Panc1 (cell line): ENCODE results near the gene SGSH. TPM values are rescaled to one million over a fixed set of nuclear protein-coding genes. Genes with fewer than 3 reads are reported as not detected.

Source experiments
- ATAC-seq: fragments of 200-7000 bp; cut with Tn5 transposase; 2 replicates; pipeline ENCODE4 v1.9.1; 2020; ENCODE audit warnings: mild to moderate bottlenecking, moderate library complexity
- BruUV-seq: library from RNA; stranded (reverse); fragments of 400-500 nt; replicated peaks from 2 replicates; lab custom pipeline; 2021; lab: Mats Ljungman, UMichigan
- CTCF ChIA-PET: fragments of 300-600 bp; sonication (Branson Sonifier 250); formaldehyde crosslinking; loops from one replicate; lab custom pipeline; 2022; ENCODE audit warnings: antibody characterized with exemption; lab: Charles Lee
- POLR2A ChIA-PET: fragments of 300-600 bp; sonication (Branson Sonifier 250); formaldehyde crosslinking; loops from one replicate; lab custom pipeline; 2022; ENCODE audit warnings: antibody characterized with exemption; lab: Charles Lee
- DNase-seq: peaks from one replicate; pipeline ENCODE4 v3.0.0-alpha.2; 2010; ENCODE audit warnings: low read depth, low spot score
- H3K27ac ChIP-seq: 2 replicates; pipeline ENCODE4 v1.5.1; 2011; ENCODE audit warnings: mild to moderate bottlenecking, low read length, inconsistent platforms
- H3K27me3 ChIP-seq: fragments of 200-500 bp; sonication (Bioruptor generic); 2 replicates; pipeline ENCODE4 v1.6.0; 2014; ENCODE audit warnings: low read length, inconsistent platforms; ENCODE audit not compliant: control insufficient read depth, insufficient read depth
- H3K36me3 ChIP-seq: fragments of 200-500 bp; sonication (Bioruptor generic); 2 replicates; pipeline ENCODE4 v1.5.1; 2014; ENCODE audit warnings: inconsistent platforms, mild to moderate bottlenecking, low read length, moderate library complexity; ENCODE audit not compliant: control insufficient read depth, insufficient read depth
- H3K4me1 ChIP-seq: 2 replicates; pipeline ENCODE4 v1.5.1; 2011; ENCODE audit warnings: inconsistent platforms, mild to moderate bottlenecking, low read length, moderate library complexity; ENCODE audit not compliant: control insufficient read depth, insufficient read depth
- H3K4me3 ChIP-seq, 2 experiments: 2 replicates each; pipeline ENCODE4 v1.5.1; 2011 to 2012; ENCODE audit warnings: low read depth in 2 of 2, low read length in 2 of 2, mild to moderate bottlenecking in 2 of 2, inconsistent platforms in 1 of 2, moderate library complexity in 1 of 2
- H3K9me3 ChIP-seq: fragments of 200-500 bp; sonication (Bioruptor generic); 2 replicates; pipeline ENCODE4 v1.5.1; 2014; ENCODE audit warnings: low read depth, mild to moderate bottlenecking, inconsistent platforms, low read length, moderate library complexity; ENCODE audit not compliant: control insufficient read depth, insufficient read depth
- POLR2AphosphoS5 ChIP-seq: IDR thresholded peaks from 2 replicates; pipeline ENCODE4 v1.6.1; 2012; ENCODE audit warnings: mild to moderate bottlenecking, low read depth, low read length, moderate library complexity
- SIN3A ChIP-seq: IDR thresholded peaks from 2 replicates; pipeline ENCODE4 v1.6.1; 2012; ENCODE audit warnings: low read depth, mild to moderate bottlenecking, low read length, moderate library complexity, borderline replicate concordance; ENCODE audit not compliant: insufficient read depth
- TCF7L2 ChIP-seq: IDR thresholded peaks from 2 replicates; pipeline ENCODE4 v1.6.1; 2011; ENCODE audit warnings: mild to moderate bottlenecking, low read depth, low read length, inconsistent platforms
- in situ Hi-C: cut with HindIII; loops from 2 replicates; pipeline ENCODE4 v1.10.0; 2016; ENCODE audit warnings: low sequenced_read_pairs, low pct_unique_long_range_greater_than_20kb
- intact Hi-C: fragments of 100-400 bp; cut with micrococcal nuclease; formaldehyde crosslinking; loops from one replicate; pipeline ENCODE4 v1.10.0; 2022; ENCODE audit not compliant: unreplicated experiment
- total RNA-seq: library from RNA; stranded (reverse); gene quantifications from one replicate; pipeline ENCODE4 v1.2.1, GENCODE V29; 2021; ENCODE audit not compliant: unreplicated experiment
- TF ChIP-seq, protein P1 (sequence below), 2 experiments: IDR thresholded peaks; 2 replicates each; pipeline ENCODE4 v1.6.1; 2011 to 2012; ENCODE audit warnings: low read depth in 2 of 2, control low read depth in 1 of 2, low read length in 1 of 2, mild to moderate bottlenecking in 1 of 2, moderate library complexity in 1 of 2; ENCODE audit not compliant: insufficient read depth in 1 of 2
- TF ChIP-seq, protein P2 (sequence below): fragments of 450-650 bp; IDR thresholded peaks from 2 replicates; pipeline ENCODE4 v1.5.1; 2017; ENCODE audit warnings: mild to moderate bottlenecking

The SGSH gene
- total RNA-seq, 1 experiment from 2014 or later, result 70.2 TPM

DNA sequence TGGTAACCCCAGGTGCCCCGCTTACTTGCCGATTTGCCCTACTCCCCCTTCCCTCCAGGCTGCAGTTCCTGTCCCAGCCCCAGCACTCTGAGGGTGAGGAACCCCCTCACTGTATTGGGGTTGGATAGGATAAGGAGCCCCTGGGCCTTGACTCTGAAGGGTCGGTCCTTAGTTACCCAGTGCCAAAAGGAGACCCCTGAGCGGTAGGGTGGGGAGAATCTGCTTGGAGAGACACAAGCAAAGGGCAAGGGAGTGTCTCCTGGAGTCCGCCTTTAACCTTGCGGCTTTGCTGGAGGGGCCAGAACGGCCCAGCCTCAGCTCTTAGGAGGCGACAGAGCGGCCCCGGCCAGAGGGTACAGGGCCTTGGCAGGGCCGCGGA lies 37.3 kb downstream of the SGSH start:
- no TSS peak for BruUV-seq
- Histone ChIP-seq H3K27ac (no peak overlapping the region), H3K27me3 (no peaks in the 10 kb centered on the region), H3K9me3 (no peaks in the 10 kb centered on the region), H3K4me1 (no peaks in the 10 kb centered on the region; the same call in 1 of the 2 replicates), H3K36me3 (no peaks in the 10 kb centered on the region), H3K4me3 (no peak overlapping the region)
- CTCF ChIA-PET, result interaction anchor here (0.6 kb wide), 2 partner anchors 16 to 457 kb away, joined by 3 read pairs; no protein-coding TSS in a partner anchor
- TF ChIP-seq, protein P1, sequence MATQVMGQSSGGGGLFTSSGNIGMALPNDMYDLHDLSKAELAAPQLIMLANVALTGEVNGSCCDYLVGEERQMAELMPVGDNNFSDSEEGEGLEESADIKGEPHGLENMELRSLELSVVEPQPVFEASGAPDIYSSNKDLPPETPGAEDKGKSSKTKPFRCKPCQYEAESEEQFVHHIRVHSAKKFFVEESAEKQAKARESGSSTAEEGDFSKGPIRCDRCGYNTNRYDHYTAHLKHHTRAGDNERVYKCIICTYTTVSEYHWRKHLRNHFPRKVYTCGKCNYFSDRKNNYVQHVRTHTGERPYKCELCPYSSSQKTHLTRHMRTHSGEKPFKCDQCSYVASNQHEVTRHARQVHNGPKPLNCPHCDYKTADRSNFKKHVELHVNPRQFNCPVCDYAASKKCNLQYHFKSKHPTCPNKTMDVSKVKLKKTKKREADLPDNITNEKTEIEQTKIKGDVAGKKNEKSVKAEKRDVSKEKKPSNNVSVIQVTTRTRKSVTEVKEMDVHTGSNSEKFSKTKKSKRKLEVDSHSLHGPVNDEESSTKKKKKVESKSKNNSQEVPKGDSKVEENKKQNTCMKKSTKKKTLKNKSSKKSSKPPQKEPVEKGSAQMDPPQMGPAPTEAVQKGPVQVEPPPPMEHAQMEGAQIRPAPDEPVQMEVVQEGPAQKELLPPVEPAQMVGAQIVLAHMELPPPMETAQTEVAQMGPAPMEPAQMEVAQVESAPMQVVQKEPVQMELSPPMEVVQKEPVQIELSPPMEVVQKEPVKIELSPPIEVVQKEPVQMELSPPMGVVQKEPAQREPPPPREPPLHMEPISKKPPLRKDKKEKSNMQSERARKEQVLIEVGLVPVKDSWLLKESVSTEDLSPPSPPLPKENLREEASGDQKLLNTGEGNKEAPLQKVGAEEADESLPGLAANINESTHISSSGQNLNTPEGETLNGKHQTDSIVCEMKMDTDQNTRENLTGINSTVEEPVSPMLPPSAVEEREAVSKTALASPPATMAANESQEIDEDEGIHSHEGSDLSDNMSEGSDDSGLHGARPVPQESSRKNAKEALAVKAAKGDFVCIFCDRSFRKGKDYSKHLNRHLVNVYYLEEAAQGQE (IDR thresholded peaks at IDR 0.05; ENCODE audit: insufficient read depth in 1 of 2, low read depth in 2 of 2, low read length in 1 of 2), result no peak
- TF ChIP-seq SIN3A, result no peak
- TF ChIP-seq, protein P2, sequence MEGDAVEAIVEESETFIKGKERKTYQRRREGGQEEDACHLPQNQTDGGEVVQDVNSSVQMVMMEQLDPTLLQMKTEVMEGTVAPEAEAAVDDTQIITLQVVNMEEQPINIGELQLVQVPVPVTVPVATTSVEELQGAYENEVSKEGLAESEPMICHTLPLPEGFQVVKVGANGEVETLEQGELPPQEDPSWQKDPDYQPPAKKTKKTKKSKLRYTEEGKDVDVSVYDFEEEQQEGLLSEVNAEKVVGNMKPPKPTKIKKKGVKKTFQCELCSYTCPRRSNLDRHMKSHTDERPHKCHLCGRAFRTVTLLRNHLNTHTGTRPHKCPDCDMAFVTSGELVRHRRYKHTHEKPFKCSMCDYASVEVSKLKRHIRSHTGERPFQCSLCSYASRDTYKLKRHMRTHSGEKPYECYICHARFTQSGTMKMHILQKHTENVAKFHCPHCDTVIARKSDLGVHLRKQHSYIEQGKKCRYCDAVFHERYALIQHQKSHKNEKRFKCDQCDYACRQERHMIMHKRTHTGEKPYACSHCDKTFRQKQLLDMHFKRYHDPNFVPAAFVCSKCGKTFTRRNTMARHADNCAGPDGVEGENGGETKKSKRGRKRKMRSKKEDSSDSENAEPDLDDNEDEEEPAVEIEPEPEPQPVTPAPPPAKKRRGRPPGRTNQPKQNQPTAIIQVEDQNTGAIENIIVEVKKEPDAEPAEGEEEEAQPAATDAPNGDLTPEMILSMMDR, result no peak
- no peak for TF ChIP-seq POLR2AphosphoS5
- TF ChIP-seq TCF7L2, result no peak
- ATAC-seq, result no peak
- in situ Hi-C loops, result no loop called here
- intact Hi-C loops, result no loop called here
- POLR2A ChIA-PET, result interaction anchor here (0.5 kb wide), 1 partner anchor 241 kb away, joined by 3 read pairs; no protein-coding TSS in a partner anchor
- no peak for DNase-seq

DNA sequence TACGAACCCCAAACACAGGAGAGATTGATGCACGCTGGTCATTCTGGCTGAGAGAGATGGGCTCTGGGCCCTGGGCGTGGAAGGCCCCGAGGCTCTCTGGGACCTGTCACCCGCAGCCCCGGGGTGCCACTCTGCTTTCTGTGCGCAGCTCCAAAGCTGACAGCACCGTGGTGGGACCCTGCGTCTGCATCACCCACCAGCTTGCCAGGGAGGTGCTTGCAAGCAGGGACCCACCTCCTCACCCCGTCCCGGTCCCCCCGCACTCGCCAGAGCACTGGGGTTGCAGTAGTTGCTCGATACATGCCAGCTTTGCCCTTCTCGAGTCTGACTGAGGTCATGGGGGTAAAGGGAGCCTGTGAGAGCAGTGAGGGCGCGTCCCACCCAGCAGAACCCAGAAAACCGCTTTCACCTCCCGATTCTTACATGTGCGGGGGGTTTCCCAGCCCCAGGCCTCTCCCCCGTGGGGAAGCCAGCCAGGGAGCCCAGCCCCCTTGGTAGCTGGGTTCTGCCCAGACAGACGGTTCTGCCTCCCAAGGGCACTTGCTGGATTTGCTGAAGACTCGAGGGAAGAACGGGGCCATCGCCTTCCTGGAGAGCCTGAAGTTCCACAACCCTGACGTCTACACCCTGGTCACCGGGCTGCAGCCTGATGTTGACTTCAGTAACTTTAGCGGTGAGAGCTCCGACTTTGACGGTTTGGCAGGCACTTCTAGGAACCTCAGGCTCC lies 37.9 kb downstream of the SGSH start:
- in situ Hi-C loops, result no loop called here
- CTCF ChIA-PET, result interaction anchor here (0.6 kb wide), 2 partner anchors 17 to 457 kb away, joined by 3 read pairs; no protein-coding TSS in a partner anchor
- no peak for ATAC-seq

More for the DNA sequence above, 37.9 kb downstream of the SGSH start:
- Histone ChIP-seq H3K9me3 (no peaks in the 10 kb centered on the region), H3K36me3 (no peaks in the 10 kb centered on the region), H3K4me1 (no peaks in the 10 kb centered on the region; the same call in 1 of the 2 replicates), H3K27ac (no peak overlapping the region), H3K4me3 (no peak overlapping the region), H3K27me3 (no peaks in the 10 kb centered on the region)
- intact Hi-C loops, result no loop called here
- POLR2A ChIA-PET, result no interaction called here
- TF ChIP-seq SIN3A (no peak), POLR2AphosphoS5 (no peak), TCF7L2 (no peak)
- TF ChIP-seq, protein P2, result no peak
- TF ChIP-seq, protein P1 (IDR thresholded peaks at IDR 0.05; ENCODE audit: insufficient read depth in 1 of 2, low read depth in 2 of 2, low read length in 1 of 2), result no peak
- no TSS peak for BruUV-seq
- no peak for DNase-seq
